Uterus (tissue), 2 donors: ENCODE results near the gene HACE1.

Source experiments
- CTCF ChIP-seq, 4 experiments: fragments of 200-600 bp in 2 of 4; fragments of 450-650 bp in 2 of 4; sonication (generic) in 2 of 4; IDR thresholded peaks; one replicate each; pipeline ENCODE4 v1.5.1; 2016 to 2019; ENCODE audit warnings: antibody characterized with exemption in 4 of 4, mild to moderate bottlenecking in 2 of 4, moderate library complexity in 1 of 4
- POLR2A ChIP-seq, 2 donors: fragments of 450-650 bp; IDR thresholded peaks; one replicate each; pipeline ENCODE4 v1.6.1; 2016; ENCODE audit warnings: antibody characterized with exemption in 2 of 2, mild to moderate bottlenecking in 1 of 2, moderate library complexity in 1 of 2

GRCh38 chr6:104884867-104885517 lies 25.3 kb upstream of the HACE1 start:
- no peak for TF ChIP-seq CTCF (IDR thresholded peaks at IDR 0.05)
- TF ChIP-seq POLR2A (IDR thresholded peaks at IDR 0.05), result no peak
